Measurements from ENCODE around the gene SPTB. TPM values are rescaled to one million over a fixed set of nuclear protein-coding genes. Genes with fewer than 3 reads are reported as not detected.

SPTB gene
- total RNA-seq, 1 donor from 2014 or later, result 8.9 TPM

GRCh38 chr14:64778104-64778754 is 101.5 kb downstream of the SPTB start:
- Mint-ChIP-seq H3K27me3 (ENCODE audit: low read depth) (no peaks in the 10 kb centered on the region), H3K27ac (no peak overlapping the region), H3K9me3 (peaks cover 7% of the 10 kb centered on the region), H3K4me3 (no peak overlapping the region), H3K4me1 (no peaks in the 10 kb centered on the region), H3K36me3 (peaks cover 13% of the 10 kb centered on the region)
- DNase-seq (ENCODE audit: low spot score in 2 of 2, unreplicated experiment in 2 of 2), result no peak
- TF ChIP-seq, protein P1, sequence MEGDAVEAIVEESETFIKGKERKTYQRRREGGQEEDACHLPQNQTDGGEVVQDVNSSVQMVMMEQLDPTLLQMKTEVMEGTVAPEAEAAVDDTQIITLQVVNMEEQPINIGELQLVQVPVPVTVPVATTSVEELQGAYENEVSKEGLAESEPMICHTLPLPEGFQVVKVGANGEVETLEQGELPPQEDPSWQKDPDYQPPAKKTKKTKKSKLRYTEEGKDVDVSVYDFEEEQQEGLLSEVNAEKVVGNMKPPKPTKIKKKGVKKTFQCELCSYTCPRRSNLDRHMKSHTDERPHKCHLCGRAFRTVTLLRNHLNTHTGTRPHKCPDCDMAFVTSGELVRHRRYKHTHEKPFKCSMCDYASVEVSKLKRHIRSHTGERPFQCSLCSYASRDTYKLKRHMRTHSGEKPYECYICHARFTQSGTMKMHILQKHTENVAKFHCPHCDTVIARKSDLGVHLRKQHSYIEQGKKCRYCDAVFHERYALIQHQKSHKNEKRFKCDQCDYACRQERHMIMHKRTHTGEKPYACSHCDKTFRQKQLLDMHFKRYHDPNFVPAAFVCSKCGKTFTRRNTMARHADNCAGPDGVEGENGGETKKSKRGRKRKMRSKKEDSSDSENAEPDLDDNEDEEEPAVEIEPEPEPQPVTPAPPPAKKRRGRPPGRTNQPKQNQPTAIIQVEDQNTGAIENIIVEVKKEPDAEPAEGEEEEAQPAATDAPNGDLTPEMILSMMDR (IDR thresholded peaks at IDR 0.05; ENCODE audit: unreplicated experiment), result no peak

GRCh38 chr14:64777461-64777860 is 102.2 kb downstream of the SPTB start:
- H3K36me3 Mint-ChIP-seq, result peaks cover 14% of the 10 kb centered on the region
- H3K4me3 Mint-ChIP-seq, result no peak overlapping the region
- no peak for DNase-seq (ENCODE audit: low spot score in 2 of 2, unreplicated experiment in 2 of 2)
- H3K27me3 Mint-ChIP-seq (ENCODE audit: low read depth), result no peaks in the 10 kb centered on the region
- peaks cover 7% of the 10 kb centered on the region for H3K9me3 Mint-ChIP-seq
- TF ChIP-seq, protein P1 (IDR thresholded peaks at IDR 0.05; ENCODE audit: unreplicated experiment), result no peak
- no peaks in the 10 kb centered on the region for H3K4me1 Mint-ChIP-seq
- H3K27ac Mint-ChIP-seq, result no peak overlapping the region

GRCh38 chr14:64775081-64775777 is 104.5 kb downstream of the SPTB start:
- DNase-seq (ENCODE audit: low spot score in 2 of 2, unreplicated experiment in 2 of 2), result no peak
- TF ChIP-seq, protein P1 (IDR thresholded peaks at IDR 0.05; ENCODE audit: unreplicated experiment), result no peak
- H3K27me3 Mint-ChIP-seq (ENCODE audit: low read depth), result no peaks in the 10 kb centered on the region

DNA sequence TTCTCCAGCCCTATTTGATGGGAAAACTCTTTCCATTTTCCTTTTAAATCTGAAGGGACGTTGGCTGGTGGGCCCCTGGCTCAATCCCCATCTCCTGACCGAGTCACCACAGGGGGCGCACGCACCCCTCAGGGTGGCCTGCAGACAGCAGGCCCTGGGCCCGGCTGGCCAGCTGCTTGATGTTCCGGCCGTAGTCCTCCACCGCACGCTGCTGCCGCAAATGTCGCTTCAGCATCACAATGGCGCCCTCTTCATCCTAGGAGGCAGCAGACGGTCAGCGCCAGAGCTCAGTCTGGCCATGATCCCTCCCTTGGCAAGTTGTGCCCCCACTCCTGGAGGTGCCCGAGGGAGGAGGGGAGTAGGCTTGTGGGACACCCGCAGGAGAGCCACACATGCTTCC is 105.4 kb downstream of the SPTB start:
- Mint-ChIP-seq H3K27me3 (ENCODE audit: low read depth) (no peaks in the 10 kb centered on the region), H3K4me1 (peaks cover 2% of the 10 kb centered on the region), H3K4me3 (no peak overlapping the region), H3K36me3 (peaks cover 14% of the 10 kb centered on the region), H3K27ac (no peak overlapping the region), H3K9me3 (no peaks in the 10 kb centered on the region)
- no peak for DNase-seq (ENCODE audit: low spot score in 2 of 2, unreplicated experiment in 2 of 2)
- TF ChIP-seq, protein P1 (IDR thresholded peaks at IDR 0.05; ENCODE audit: unreplicated experiment), result no peak

More at GRCh38 chr14:64775081-64775777, 104.5 kb downstream of the SPTB start:
- H3K27ac Mint-ChIP-seq, result no peak overlapping the region
- no peak overlapping the region for H3K4me3 Mint-ChIP-seq
- H3K9me3 Mint-ChIP-seq, result no peaks in the 10 kb centered on the region
- H3K36me3 Mint-ChIP-seq, result peaks cover 14% of the 10 kb centered on the region
- no peaks in the 10 kb centered on the region for H3K4me1 Mint-ChIP-seq

DNA sequence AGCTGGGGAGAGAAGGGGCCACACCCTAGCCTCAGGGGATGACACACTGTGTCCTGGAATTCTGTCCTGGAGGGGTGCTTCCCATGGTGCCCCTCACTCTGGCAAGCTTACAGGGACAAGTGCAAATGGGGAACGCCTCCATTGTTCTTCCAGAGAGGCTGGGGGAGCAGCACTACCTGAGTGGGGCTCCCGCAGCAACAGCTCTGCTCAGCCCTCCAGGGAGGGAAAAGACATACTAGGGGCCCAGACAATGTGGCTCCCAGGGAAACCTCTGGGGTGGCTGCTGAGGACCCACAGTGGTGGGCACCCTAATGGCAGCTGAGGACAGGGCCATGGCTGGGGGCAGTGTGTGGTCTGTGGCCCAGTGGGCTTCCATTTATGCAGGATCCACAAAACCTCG is 106.1 kb downstream of the SPTB start:
- Mint-ChIP-seq H3K27me3 (ENCODE audit: low read depth) (no peaks in the 10 kb centered on the region), H3K9me3 (no peaks in the 10 kb centered on the region), H3K4me1 (peaks cover 7% of the 10 kb centered on the region), H3K36me3 (peaks cover 14% of the 10 kb centered on the region), H3K4me3 (no peak overlapping the region), H3K27ac (no peak overlapping the region)
- no peak for DNase-seq (ENCODE audit: low spot score in 2 of 2, unreplicated experiment in 2 of 2)
- TF ChIP-seq, protein P1 (IDR thresholded peaks at IDR 0.05; ENCODE audit: unreplicated experiment), result no peak
